HFFc6 (cell line): Measurements from ENCODE around the gene CNOT3. TPM values are rescaled to one million over a fixed set of nuclear protein-coding genes. Genes with fewer than 3 reads are reported as not detected.

ENCODE experiments used
- DNase-seq: peaks from one replicate; pipeline ENCODE4 v3.0.0-alpha.2; 2018
- H3K27ac Mint-ChIP-seq: 2 replicates; pipeline ENCODE4 v1.8.0; 2020; ENCODE audit warnings: mild to moderate bottlenecking, mixed read lengths
- H3K27me3 Mint-ChIP-seq: 2 replicates; pipeline ENCODE4 v1.8.0; 2021; ENCODE audit warnings: mild to moderate bottlenecking, moderate library complexity, mixed read lengths; ENCODE audit not compliant: insufficient read depth
- H3K36me3 Mint-ChIP-seq: 2 replicates; pipeline ENCODE4 v1.8.0; 2021; ENCODE audit warnings: low read depth, mixed read lengths
- H3K4me1 Mint-ChIP-seq: 2 replicates; pipeline ENCODE4 v1.8.0; 2020; ENCODE audit warnings: low read depth, mixed read lengths
- H3K4me3 Mint-ChIP-seq: 2 replicates; pipeline ENCODE4 v1.8.0; 2020; ENCODE audit warnings: mild to moderate bottlenecking, moderate library complexity, mixed read lengths
- H3K9me3 Mint-ChIP-seq: 2 replicates; pipeline ENCODE4 v1.8.0; 2020; ENCODE audit warnings: mild to moderate bottlenecking, mixed read lengths
- total RNA-seq, 6 experiments: library from RNA; stranded (reverse); fragmentation: NEBNext Ultra II Directional; extraction: Animal tissue kit (Norgen Biotek cat#: 25700); gene quantifications; 2 replicates in 1 of 6; 3 replicates in 5 of 6; pipeline ENCODE4 v1.2.3, GENCODE V29; 2021
- TF ChIP-seq, protein P1 (sequence below): fragments of 200-600 bp; sonication (generic); IDR thresholded peaks from 2 replicates; pipeline ENCODE4 v1.5.0; 2021; ENCODE audit warnings: antibody characterized with exemption, mild to moderate bottlenecking

CNOT3 gene
- total RNA-seq, 6 experiments from 2014 or later = 46.4 to 65.5 (median 59.6) TPM

DNA sequence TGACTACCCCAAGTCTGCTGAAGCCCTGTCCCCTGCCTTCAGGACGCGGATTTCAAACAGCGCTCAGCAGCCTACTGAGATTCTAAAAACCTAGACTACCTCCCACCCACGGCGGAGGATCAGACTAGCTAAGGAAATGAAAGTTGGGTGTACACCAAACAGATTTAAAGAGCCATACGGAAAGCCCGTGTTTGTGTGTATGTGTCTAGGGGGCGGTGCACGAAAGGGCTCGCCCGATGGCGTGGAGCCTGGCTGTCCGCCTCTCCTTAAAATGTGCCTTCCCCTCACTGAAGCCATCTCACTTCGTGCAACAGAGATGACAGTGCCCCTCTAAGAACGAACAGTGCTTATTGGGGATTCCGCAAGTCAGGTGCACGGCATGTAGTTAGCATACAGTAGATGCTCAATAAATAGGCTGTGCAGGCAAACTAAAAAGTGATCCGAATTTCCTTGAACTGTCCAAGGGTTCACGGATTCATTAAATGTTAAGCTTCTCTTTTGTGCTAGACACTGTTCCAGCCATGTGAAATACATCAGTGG is 21.3 kb downstream of the CNOT3 start:
- peak overlapping the region; percentile 96 for H3K27ac Mint-ChIP-seq
- TF ChIP-seq, protein P1, sequence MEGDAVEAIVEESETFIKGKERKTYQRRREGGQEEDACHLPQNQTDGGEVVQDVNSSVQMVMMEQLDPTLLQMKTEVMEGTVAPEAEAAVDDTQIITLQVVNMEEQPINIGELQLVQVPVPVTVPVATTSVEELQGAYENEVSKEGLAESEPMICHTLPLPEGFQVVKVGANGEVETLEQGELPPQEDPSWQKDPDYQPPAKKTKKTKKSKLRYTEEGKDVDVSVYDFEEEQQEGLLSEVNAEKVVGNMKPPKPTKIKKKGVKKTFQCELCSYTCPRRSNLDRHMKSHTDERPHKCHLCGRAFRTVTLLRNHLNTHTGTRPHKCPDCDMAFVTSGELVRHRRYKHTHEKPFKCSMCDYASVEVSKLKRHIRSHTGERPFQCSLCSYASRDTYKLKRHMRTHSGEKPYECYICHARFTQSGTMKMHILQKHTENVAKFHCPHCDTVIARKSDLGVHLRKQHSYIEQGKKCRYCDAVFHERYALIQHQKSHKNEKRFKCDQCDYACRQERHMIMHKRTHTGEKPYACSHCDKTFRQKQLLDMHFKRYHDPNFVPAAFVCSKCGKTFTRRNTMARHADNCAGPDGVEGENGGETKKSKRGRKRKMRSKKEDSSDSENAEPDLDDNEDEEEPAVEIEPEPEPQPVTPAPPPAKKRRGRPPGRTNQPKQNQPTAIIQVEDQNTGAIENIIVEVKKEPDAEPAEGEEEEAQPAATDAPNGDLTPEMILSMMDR = no peak
- H3K9me3 Mint-ChIP-seq = peaks cover 11% of the 10 kb centered on the region
- peaks cover 51% of the 10 kb centered on the region for H3K4me1 Mint-ChIP-seq
- H3K27me3 Mint-ChIP-seq = peaks cover 12% of the 10 kb centered on the region
- DNase-seq = peak; percentile 23
- H3K4me3 Mint-ChIP-seq = peak overlapping the region; percentile 91
- peaks cover 37% of the 10 kb centered on the region for H3K36me3 Mint-ChIP-seq

DNA sequence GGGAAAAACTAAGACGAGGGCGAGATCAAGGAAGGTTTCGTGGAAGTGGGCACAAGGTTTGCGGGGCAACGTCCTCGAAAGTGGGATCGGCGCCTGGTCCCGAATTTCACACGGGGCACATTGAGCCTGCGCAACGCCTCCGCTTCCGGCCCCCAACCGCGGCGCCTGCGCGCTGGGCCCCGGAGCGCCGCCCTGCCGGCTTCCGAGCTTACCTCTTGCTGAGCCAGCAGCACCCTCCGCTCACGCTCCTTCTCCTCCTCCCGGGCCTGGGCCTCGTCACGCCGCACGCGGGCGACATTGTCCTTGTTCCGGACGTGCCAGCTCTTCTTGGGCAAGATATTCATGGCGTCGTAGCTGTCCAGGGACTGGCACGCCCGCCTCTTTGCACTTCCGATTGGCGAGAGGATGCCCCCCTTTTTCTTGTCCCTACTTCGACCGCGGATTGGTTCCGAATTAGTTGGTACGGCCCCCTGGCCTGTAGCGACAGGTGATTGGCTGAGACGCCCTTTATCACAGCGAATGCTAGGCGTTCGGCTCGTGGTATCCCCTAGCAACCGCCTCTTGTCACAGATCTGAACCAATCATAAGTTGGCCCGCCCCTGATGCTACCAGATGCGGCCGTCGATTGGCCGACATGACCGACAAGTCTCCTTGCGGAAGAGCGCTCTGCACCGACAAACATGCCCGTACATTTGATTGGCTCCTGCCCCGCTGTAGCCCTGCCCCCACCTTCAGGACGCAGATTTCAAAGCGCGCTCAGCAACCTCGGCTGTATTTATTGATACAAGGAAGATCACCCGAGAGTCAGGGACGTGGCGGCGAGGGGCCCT is 22.0 kb downstream of the CNOT3 start, which contains the start of gene LENG1:
Gene LENG1, minus strand, starts transcription at position 370 of the 830 bp plus-strand sequence. Its CDS starts 26 bp downstream, at position 344.
- peak within 1 kb of the TSS; percentile 96 for H3K27ac Mint-ChIP-seq
- peaks cover 44% of the 10 kb centered on the region for H3K4me1 Mint-ChIP-seq
- peak within 1 kb of the TSS; percentile 91 for H3K4me3 Mint-ChIP-seq
- TF ChIP-seq, protein P1 = peak; percentile 64
- peaks cover 18% of the 10 kb centered on the region for H3K9me3 Mint-ChIP-seq
- DNase-seq = peak; percentile 100
- H3K36me3 Mint-ChIP-seq = peaks cover 33% of the 10 kb centered on the region
- H3K27me3 Mint-ChIP-seq = peaks cover 11% of the 10 kb centered on the region

DNA sequence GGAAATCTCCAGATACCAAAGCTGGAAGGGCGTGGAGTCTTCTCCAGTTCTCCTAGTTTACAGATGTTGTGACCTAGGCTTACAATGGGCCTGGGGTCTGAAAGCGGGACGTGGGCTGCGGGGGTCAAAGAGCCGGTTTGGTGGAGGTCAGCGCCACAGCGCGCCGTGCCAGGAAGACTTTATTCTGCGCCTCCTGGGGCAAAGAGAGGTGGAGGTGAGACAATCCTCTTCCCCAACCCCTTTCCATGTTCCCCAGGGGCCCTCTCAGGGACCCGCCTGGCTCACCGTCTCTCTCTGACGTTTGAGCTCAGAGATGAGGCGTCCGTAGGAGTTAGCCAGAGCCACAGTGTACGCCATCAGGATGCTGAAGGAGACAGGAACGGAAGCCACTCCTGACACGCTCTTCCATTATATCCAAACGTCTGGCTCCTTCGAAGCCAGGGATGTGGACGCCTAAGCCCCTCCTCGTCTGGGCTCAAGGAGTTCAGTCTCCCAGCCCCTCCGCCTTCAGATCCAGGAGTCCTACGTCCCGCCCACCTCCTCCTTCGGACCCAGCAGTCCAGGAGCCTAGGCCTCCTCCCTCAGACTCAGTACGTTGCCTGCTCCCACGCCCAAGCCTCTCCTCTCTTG is 22.7 kb downstream of the CNOT3 start:
- H3K9me3 Mint-ChIP-seq = peaks cover 20% of the 10 kb centered on the region
- H3K4me1 Mint-ChIP-seq = peaks cover 39% of the 10 kb centered on the region
- peaks cover 9% of the 10 kb centered on the region for H3K27me3 Mint-ChIP-seq
- peak overlapping the region; percentile 96 for H3K27ac Mint-ChIP-seq
- no peak for DNase-seq
- TF ChIP-seq, protein P1 = no peak
- H3K4me3 Mint-ChIP-seq = peak overlapping the region; percentile 91
- peaks cover 30% of the 10 kb centered on the region for H3K36me3 Mint-ChIP-seq

DNA sequence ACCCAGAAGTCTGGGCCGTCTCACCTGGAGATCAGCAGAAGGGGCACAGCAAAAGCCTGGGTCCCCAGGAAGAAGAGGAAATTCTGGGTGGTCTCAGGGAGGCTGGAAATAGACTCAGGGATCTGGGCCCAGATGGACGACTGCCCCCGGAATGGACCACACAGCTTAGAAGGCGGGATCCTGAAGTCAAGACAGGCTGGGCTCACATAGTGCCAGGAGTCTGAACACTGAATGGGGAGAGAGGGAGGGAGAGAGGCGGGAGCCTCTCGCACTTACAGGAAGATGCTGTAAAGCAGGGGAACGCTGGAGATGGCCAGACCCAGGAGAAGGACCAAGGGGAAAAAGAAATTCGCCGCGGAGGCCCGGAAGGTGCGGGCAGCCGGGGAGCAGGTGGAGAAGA is 23.3 kb downstream of the CNOT3 start:
- peaks cover 10% of the 10 kb centered on the region for H3K27me3 Mint-ChIP-seq
- peak overlapping the region; percentile 91 for H3K4me3 Mint-ChIP-seq
- TF ChIP-seq, protein P1 = no peak
- peaks cover 39% of the 10 kb centered on the region for H3K4me1 Mint-ChIP-seq
- H3K9me3 Mint-ChIP-seq = peaks cover 25% of the 10 kb centered on the region
- H3K27ac Mint-ChIP-seq = peak overlapping the region; percentile 96
- DNase-seq = no peak
- peaks cover 30% of the 10 kb centered on the region for H3K36me3 Mint-ChIP-seq

DNA sequence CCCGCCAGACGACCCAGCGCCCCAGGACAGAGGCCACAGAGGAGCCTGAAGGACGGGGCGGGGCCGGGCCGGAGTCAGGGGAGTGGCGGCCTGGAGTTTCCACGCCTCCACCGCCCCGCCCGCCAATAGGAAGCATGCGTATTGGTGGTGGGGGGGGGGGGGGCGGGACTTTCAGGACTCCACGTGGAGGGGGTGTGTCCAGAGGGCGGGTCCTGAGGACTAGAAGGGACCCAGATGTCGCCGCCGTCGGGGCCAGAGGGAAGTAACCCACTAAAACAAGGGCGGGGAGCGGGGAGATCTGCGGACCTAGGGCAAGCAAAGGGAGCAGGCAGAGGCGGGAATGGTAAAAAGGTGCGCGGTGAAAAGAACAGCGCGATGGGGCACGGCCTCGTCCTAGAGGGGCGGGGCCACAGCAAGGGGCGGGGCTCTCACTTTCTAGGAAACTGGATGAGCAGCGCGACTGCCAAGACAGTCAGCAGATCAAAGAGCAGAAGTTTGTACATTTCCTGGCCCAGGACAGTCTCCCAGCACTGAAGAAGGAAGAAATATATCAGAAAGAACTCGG is 24.8 kb downstream of the CNOT3 start:
- TF ChIP-seq, protein P1 = no peak

More for the DNA sequence above, 24.8 kb downstream of the CNOT3 start:
- DNase-seq = no peak
- H3K9me3 Mint-ChIP-seq = peaks cover 26% of the 10 kb centered on the region
- peak overlapping the region; percentile 72 for H3K4me3 Mint-ChIP-seq
- peaks cover 24% of the 10 kb centered on the region for H3K36me3 Mint-ChIP-seq
- peaks cover 7% of the 10 kb centered on the region for H3K27me3 Mint-ChIP-seq
- peaks cover 35% of the 10 kb centered on the region for H3K4me1 Mint-ChIP-seq
- no peak overlapping the region for H3K27ac Mint-ChIP-seq
